ENCODE data around the gene CHEK1. TPM values are rescaled to one million over a fixed set of nuclear protein-coding genes. Genes with fewer than 3 reads are reported as not detected.
"Not testable (repeated sequence)": the region's sequence is repeated elsewhere in the genome, so short reads cannot be mapped to it uniquely, and the experiment has no call there.

Gene CHEK1
- total RNA-seq, 2 experiments from 2014 or later: 134 to 139 TPM

- ChIA-PET POLR2A (no interaction called here), CTCF (no interaction called here)
- H3K9me3 Mint-ChIP-seq: no peaks in the 10 kb centered on the region
- H3K27ac Mint-ChIP-seq: no peak overlapping the region
- no peaks in the 10 kb centered on the region for H3K36me3 Mint-ChIP-seq (ENCODE audit: low read depth)
- H3K4me3 Mint-ChIP-seq: no peak overlapping the region
- no peak for TF ChIP-seq CTCF (IDR thresholded peaks at IDR 0.05)
- no peaks in the 10 kb centered on the region for H3K4me1 Mint-ChIP-seq (ENCODE audit: low read depth)
- intact Hi-C loops (cut with micrococcal nuclease): loop anchor here (10.0 kb wide), 1 partner anchor 182 kb away; no protein-coding TSS in a partner anchor
- ATAC-seq (no peak), DNase-seq (no peak)
- H3K27me3 Mint-ChIP-seq: no peaks in the 10 kb centered on the region
These were observed 67.9 kb downstream of the CHEK1 start for GRCh38 chr11:125692887-125693286.

GRCh38 chr11:125694951-125695350 is 70.0 kb downstream of the CHEK1 start:
- H3K27me3 Mint-ChIP-seq: peaks cover 2% of the 10 kb centered on the region
- ChIA-PET POLR2A (no interaction called here), CTCF (no interaction called here)
- no peak overlapping the region for H3K27ac Mint-ChIP-seq
- H3K4me1 Mint-ChIP-seq (ENCODE audit: low read depth): no peaks in the 10 kb centered on the region
- no peaks in the 10 kb centered on the region for H3K36me3 Mint-ChIP-seq (ENCODE audit: low read depth)
- intact Hi-C loops (cut with micrococcal nuclease): loop anchor here (10.0 kb wide), 1 partner anchor 180 kb away; no protein-coding TSS in a partner anchor
- no peak for DNase-seq
- no peak for TF ChIP-seq CTCF (IDR thresholded peaks at IDR 0.05)
- no peak overlapping the region for H3K4me3 Mint-ChIP-seq
- no peak for ATAC-seq
- no peaks in the 10 kb centered on the region for H3K9me3 Mint-ChIP-seq

- no peak overlapping the region for H3K4me3 Mint-ChIP-seq
- DNase-seq: no peak
- no peaks in the 10 kb centered on the region for H3K4me1 Mint-ChIP-seq (ENCODE audit: low read depth)
- peaks cover 7% of the 10 kb centered on the region for H3K27me3 Mint-ChIP-seq
- no peak overlapping the region for H3K27ac Mint-ChIP-seq
- POLR2A ChIA-PET: no interaction called here
- ATAC-seq: no peak
- intact Hi-C loops (cut with micrococcal nuclease): no loop called here
- CTCF ChIA-PET: no interaction called here
- no peaks in the 10 kb centered on the region for H3K9me3 Mint-ChIP-seq
- no peak for TF ChIP-seq CTCF (IDR thresholded peaks at IDR 0.05)
- no peaks in the 10 kb centered on the region for H3K36me3 Mint-ChIP-seq (ENCODE audit: low read depth)
These were observed 76.2 kb downstream of the CHEK1 start for GRCh38 chr11:125701018-125701610.

GRCh38 chr11:125701858-125702621 is 77.1 kb downstream of the CHEK1 start:
- Mint-ChIP-seq H3K36me3 (ENCODE audit: low read depth) (no peaks in the 10 kb centered on the region), H3K9me3 (no peaks in the 10 kb centered on the region), H3K4me1 (ENCODE audit: low read depth) (no peaks in the 10 kb centered on the region), H3K27me3 (peaks cover 11% of the 10 kb centered on the region), H3K4me3 (no peak overlapping the region), H3K27ac (no peak overlapping the region)
- intact Hi-C loops (cut with micrococcal nuclease): no loop called here
- POLR2A ChIA-PET: no interaction called here
- CTCF ChIA-PET: interaction anchor here (1.0 kb wide), 1 partner anchor 173 kb away, joined by 4 read pairs; no protein-coding TSS in a partner anchor
- TF ChIP-seq CTCF (IDR thresholded peaks at IDR 0.05): no peak
- DNase-seq (no peak), ATAC-seq (no peak)

- not testable (repeated sequence) for ATAC-seq
These were observed 79.7 kb downstream of the CHEK1 start for GRCh38 chr11:125704686-125705085.

More at GRCh38 chr11:125704686-125705085, 79.7 kb downstream of the CHEK1 start:
- H3K36me3 Mint-ChIP-seq (ENCODE audit: low read depth); H3K4me3 Mint-ChIP-seq; H3K4me1 Mint-ChIP-seq (ENCODE audit: low read depth); H3K9me3 Mint-ChIP-seq; intact Hi-C loops (cut with micrococcal nuclease); H3K27ac Mint-ChIP-seq; CTCF ChIA-PET; POLR2A ChIA-PET; DNase-seq: not testable (repeated sequence)
- H3K27me3 Mint-ChIP-seq: peaks cover 11% of the 10 kb centered on the region

Data from activated CD8-positive, alpha-beta T cell treated with anti-CD3 and anti-CD28 coated beads for 36 hours (primary cell).